C4-2B (cell line): ENCODE measurements around the gene TIA1.

Experiments used
- CTCF ChIP-seq: fragments of 450-650 bp; conservative IDR thresholded peaks from 2 replicates; pipeline ENCODE4 v1.5.1; 2017; ENCODE audit warnings: mild to moderate bottlenecking
- ZFX ChIP-seq: fragments of 450-650 bp; IDR thresholded peaks from 2 replicates; pipeline ENCODE4 v1.6.1; 2017

GRCh38 chr2:70201225-70201768 is 47.1 kb downstream of the TIA1 start:
- TF ChIP-seq CTCF = no peak
- TF ChIP-seq ZFX = no peak
